NCI-H774 (cell line): ENCODE measurements around the gene CKM.
"Not testable (repeated sequence)": the region's sequence is repeated elsewhere in the genome, so short reads cannot be mapped to it uniquely, and the experiment has no call there.

Experiments
- DNase-seq: peaks from one replicate; lab custom pipeline; 2025; lab: John Stamatoyannopoulos, UW

CKM gene

GRCh38 chr19:45320997-45321775 is 1.5 kb downstream of the CKM start:
- DNase-seq, result no peak

DNA sequence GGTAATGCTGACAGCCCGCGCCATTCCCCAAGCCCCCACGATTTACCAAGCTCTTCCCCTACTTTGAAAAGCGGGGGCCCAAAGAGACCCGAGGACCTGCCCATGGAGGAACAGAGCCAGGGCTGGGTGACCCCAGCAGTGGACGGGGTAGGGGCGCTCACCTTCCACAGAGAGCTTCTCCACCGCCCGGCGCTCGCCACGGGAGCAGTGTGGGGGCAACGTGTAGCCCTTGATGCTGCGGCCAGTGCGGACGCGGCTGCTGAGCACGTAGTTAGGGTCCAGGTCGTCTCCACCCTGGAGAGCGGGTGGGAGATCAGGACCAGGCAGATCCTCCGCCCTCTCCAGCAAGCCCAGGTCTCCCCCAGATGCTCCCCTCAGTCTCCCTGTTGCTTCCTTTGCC is 7.4 kb downstream of the CKM start:
- DNase-seq, result no peak

- DNase-seq, result no peak
These were observed 7.9 kb downstream of the CKM start for GRCh38 chr19:45314708-45315245.

GRCh38 chr19:45312285-45312684 is 10.4 kb downstream of the CKM start:
- DNase-seq, result not testable (repeated sequence)

GRCh38 chr19:45311621-45312020 is 11.1 kb downstream of the CKM start:
- no peak for DNase-seq

- DNase-seq, result not testable (repeated sequence)
These were observed 13.4 kb downstream of the CKM start for GRCh38 chr19:45309322-45309721.

- DNase-seq, result no peak
These were observed 15.3 kb downstream of the CKM start for GRCh38 chr19:45307361-45307760.

- peak; percentile 83 for DNase-seq
These were observed 16.1 kb downstream of the CKM start for GRCh38 chr19:45306518-45307027.

- no peak for DNase-seq
These were observed 16.6 kb downstream of the CKM start for GRCh38 chr19:45306040-45306439.

GRCh38 chr19:45305421-45305820 is 17.3 kb downstream of the CKM start:
- no peak for DNase-seq

GRCh38 chr19:45305007-45305406 is 17.7 kb downstream of the CKM start:
- DNase-seq, result no peak

DNA sequence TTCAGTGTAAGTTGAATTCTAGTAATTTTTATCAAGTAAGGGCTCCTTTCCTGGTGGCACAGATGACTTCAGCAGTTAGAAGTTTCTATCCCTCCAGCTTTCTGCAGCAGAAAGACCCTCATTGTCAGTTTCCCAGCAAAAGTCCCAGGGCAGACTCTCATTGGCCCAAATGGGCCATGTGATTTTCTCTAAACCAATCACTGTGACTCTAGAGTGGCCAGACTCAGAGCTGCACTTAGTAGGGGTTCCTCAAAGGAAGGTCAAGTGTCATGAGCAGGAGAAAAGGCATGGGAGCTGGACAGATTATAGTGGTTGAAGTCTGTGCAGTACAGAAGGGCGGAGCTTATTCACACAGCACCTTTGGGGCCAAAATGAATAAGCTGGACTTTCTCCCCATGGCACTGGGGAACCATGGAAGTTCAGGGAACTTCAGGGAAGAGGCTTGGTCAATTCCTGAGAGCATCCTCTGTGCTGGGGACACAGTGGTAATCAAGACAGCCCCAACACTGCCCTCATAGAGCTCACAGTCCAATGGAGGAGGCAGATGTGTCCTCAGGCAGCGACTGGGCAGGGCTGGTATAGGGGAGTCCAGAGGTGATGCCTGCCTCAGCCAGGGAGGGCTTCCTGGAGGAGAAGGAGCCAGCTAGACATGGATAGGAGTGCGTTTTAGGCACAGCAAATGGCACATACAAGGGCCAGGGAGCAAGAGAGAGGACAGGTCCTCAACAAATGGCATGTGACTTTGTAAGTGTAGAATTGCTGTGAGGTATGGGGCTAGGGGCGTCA is 18.3 kb downstream of the CKM start:
- DNase-seq, result no peak

GRCh38 chr19:45303269-45304060 is 19.2 kb downstream of the CKM start:
- no peak for DNase-seq

DNA sequence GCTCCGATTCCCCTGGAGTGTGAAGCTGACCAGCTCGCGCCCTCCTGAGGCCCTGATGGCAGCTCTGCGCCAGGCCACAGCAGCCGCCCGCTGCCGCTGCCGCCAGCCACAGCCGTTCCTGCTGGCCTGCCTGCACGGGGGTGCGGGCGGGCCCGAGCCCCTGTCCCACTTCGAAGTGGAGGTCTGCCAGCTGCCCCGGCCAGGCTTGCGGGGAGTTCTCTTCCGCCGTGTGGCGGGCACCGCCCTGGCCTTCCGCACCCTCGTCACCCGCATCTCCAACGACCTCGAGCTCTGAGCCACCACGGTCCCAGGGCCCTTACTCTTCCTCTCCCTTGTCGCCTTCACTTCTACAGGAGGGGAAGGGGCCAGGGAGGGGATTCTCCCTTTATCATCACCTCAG is 20.3 kb downstream of the CKM start:
- no peak for DNase-seq

- DNase-seq, result no peak
These were observed 23.0 kb downstream of the CKM start for GRCh38 chr19:45299719-45300118.

GRCh38 chr19:45298264-45298663 is 24.4 kb downstream of the CKM start:
- no peak for DNase-seq

- DNase-seq, result no peak
These were observed 25.0 kb downstream of the CKM start for GRCh38 chr19:45297674-45298073.

- DNase-seq, result no peak
These were observed 26.3 kb downstream of the CKM start for GRCh38 chr19:45296355-45296754.

DNA sequence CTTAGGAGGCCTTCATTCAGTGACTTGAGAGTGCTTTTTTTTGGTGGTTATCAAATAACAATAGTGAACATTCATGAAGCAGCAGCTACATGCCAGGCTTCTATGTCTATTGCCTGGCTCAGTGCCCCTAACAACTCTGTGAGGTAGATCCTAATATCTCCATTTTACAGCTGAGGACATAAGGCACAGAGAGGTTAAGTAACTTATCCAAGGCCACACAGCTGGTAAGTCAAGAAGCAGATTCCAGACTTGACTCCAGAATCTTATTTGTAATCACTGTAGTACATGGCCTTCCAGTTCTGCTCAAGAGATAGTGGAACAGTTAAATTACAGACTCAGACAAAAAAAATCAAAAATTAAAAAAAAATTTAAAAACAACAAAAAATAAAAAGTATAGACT is 26.8 kb downstream of the CKM start:
- no peak for DNase-seq

DNA sequence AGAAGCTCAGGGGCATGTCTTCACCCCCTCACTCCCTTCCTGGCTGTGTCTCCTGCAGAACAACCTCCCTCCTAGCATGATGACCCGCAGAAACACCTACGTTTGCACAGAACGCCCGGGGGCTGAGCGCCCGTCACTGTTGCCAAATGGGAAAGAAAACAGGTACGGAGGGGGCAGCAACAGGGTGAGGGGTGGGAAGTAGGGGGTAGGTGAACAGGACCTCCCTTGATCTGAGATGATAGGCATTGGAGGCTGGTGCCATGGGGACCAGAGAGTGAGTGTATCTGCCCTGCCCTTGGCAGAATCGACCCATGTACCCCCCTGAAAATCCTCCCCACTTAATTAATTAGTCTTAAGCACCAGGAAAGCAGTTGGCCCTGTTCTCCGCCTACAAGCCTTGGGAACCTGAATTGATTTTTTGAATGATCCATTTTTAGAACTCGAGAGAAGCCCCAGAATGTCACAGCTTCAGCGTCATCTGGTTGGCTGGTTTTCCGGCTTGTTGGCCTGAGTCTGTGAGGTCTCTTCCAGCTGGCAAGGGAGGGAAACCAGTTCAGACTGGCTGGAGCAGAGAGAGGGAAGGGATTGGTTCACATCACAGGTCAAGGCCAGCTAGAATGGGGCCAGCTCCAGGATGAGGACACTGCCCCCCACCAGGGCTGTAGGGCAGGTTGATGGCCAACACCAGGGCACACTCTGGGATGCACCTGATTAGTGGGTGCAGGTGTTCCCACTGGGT is 28.2 kb downstream of the CKM start:
- no peak for DNase-seq

GRCh38 chr19:45293682-45294081 is 29.0 kb downstream of the CKM start:
- no peak for DNase-seq
